ENCODE data around the gene PITPNM3. TPM values are rescaled to one million over a fixed set of nuclear protein-coding genes. Genes with fewer than 3 reads are reported as not detected.

The PITPNM3 gene
- total RNA-seq, 4 donors from 2014 or later, result 23.3 to 87.7 (median 47.8) TPM

DNA sequence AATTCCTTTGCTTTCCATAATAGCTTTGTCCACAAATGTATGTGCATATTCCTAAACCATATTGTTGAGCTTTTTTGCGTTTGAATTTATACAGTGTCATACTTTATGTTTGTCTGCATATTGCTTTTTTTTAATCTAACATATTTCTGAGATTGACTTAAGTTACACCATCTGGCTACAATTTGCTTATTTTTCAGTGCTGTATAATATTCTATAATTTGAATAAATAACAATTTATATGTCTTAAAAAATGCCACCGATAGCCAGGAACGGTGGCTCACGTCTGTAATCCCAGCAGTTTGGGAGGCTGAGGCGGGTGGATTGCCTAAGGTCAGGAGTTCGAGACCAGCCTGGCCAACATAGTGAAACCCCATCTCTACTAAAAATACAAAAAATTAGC lies 113.6 kb downstream of the PITPNM3 start:
- H3K4me1 ChIP-seq, result peaks cover 0 to 18% (median 7%) of the 10 kb centered on the region in 3 donors
- 62 to 73% methylated on average over 6 of the region's 6 CpGs for WGBS, 2 donors (ENCODE audit: low coverage in 1 of 2)

DNA sequence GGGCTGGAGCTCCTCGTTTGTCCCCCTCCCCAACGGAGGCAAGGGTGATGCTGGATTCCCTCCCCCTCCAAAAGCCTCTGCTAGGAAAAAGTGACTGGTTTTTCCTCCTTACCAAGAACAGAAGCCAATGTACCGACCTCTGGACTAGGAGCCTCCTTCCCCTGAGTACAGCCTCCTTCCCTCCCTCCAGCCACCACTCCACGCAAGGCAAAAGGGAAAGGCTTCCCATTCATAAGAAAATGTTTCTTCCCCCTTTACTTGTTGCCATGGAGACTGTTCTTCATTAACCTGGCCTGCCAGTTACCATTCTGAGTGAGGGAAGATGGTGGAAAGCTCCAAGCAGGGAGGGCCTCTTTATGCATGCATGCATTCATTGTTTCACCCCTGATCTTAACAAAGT lies 116.4 kb downstream of the PITPNM3 start:
- Histone ChIP-seq H3K4me1 (peaks cover 0 to 18% (median 7%) of the 10 kb centered on the region in 3 donors), H3K27ac (no peak overlapping the region), H3K4me3 (no peak overlapping the region), H3K9me3 (no peaks in the 10 kb centered on the region), H3K36me3 (no peaks in the 10 kb centered on the region), H3K27me3 (peaks cover 53% of the 10 kb centered on the region)
- WGBS, 2 donors (ENCODE audit: low coverage in 1 of 2), result 29 to 69% methylated on average over 2 to 4 of the region's 4 CpGs
- no peak for TF ChIP-seq POLR2A (IDR thresholded peaks at IDR 0.05)
- no peak for TF ChIP-seq POLR2AphosphoS5 (IDR thresholded peaks at IDR 0.05)
- TF ChIP-seq, protein P1, sequence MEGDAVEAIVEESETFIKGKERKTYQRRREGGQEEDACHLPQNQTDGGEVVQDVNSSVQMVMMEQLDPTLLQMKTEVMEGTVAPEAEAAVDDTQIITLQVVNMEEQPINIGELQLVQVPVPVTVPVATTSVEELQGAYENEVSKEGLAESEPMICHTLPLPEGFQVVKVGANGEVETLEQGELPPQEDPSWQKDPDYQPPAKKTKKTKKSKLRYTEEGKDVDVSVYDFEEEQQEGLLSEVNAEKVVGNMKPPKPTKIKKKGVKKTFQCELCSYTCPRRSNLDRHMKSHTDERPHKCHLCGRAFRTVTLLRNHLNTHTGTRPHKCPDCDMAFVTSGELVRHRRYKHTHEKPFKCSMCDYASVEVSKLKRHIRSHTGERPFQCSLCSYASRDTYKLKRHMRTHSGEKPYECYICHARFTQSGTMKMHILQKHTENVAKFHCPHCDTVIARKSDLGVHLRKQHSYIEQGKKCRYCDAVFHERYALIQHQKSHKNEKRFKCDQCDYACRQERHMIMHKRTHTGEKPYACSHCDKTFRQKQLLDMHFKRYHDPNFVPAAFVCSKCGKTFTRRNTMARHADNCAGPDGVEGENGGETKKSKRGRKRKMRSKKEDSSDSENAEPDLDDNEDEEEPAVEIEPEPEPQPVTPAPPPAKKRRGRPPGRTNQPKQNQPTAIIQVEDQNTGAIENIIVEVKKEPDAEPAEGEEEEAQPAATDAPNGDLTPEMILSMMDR (IDR thresholded peaks at IDR 0.05), result no peak
- TF ChIP-seq EP300 (IDR thresholded peaks at IDR 0.05), result no peak
- no peak for ATAC-seq

More for the DNA sequence above, 113.6 kb downstream of the PITPNM3 start:
- TF ChIP-seq POLR2AphosphoS5 (IDR thresholded peaks at IDR 0.05), result no peak
- TF ChIP-seq POLR2A (IDR thresholded peaks at IDR 0.05), result no peak
- no peak for TF ChIP-seq EP300 (IDR thresholded peaks at IDR 0.05)
- TF ChIP-seq, protein P1 (IDR thresholded peaks at IDR 0.05), result no peak
- H3K36me3 ChIP-seq, result no peaks in the 10 kb centered on the region
- no peaks in the 10 kb centered on the region for H3K9me3 ChIP-seq
- no peak for ATAC-seq
- no peak overlapping the region for H3K4me3 ChIP-seq
- H3K27ac ChIP-seq, result no peak overlapping the region
- H3K27me3 ChIP-seq, result peaks cover 26% of the 10 kb centered on the region

DNA sequence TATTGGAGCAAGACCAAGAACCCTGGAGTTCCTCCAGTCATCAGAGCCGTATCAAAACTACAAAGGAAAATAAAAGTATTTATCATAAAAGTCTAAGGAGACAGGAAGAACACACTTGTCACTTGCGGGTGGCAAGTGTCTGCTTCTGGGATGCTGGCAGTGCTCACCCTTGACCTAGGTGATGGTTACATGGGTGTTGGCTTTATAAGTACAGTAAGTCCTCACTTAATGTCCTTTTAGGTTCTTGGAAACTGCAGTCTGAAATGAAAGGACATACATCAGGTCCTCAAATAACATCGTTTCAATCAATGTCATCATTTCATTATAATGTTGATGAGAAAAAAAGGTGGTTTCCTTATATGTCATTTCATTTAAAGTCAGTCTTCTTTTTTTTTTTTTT lies 118.4 kb downstream of the PITPNM3 start:
- Histone ChIP-seq H3K4me3 (no peak overlapping the region), H3K27me3 (peaks cover 56% of the 10 kb centered on the region), H3K4me1 (no peaks in the 10 kb centered on the region), H3K9me3 (no peaks in the 10 kb centered on the region), H3K27ac (no peak overlapping the region), H3K36me3 (no peaks in the 10 kb centered on the region)
- no peak for ATAC-seq
- TF ChIP-seq POLR2A (IDR thresholded peaks at IDR 0.05) (no peak), EP300 (IDR thresholded peaks at IDR 0.05) (no peak), POLR2AphosphoS5 (IDR thresholded peaks at IDR 0.05) (no peak)
- TF ChIP-seq, protein P1 (IDR thresholded peaks at IDR 0.05), result no peak
- 22 to 47% methylated on average over 2 to 3 of the region's 3 CpGs for WGBS, 2 donors (ENCODE audit: low coverage in 1 of 2)

DNA sequence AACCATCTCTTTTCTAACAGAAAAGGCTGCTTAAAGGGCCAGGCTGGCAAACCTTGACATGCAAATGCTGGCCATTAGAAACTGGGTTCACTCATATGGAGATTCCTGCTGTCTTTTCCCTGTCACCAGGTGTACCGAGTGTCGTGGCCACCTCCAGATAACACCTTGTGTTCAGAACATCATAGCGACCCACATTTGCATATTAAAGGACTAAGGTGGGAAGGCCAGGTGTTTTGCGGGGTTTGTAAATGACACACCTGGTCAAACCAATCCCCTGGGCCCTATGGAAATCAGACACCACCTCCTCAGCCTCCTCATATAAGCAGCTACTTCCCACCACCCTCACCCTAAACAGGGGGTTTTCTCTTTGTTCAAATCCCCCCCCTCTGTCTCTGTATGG lies 118.9 kb downstream of the PITPNM3 start:
- no peak for ATAC-seq
- WGBS, 2 donors (ENCODE audit: low coverage in 1 of 2), result 10 to 15% methylated on average over 2 to 4 of the region's 4 CpGs
- H3K27ac ChIP-seq, result no peak overlapping the region
- H3K36me3 ChIP-seq, result no peaks in the 10 kb centered on the region
- no peak overlapping the region for H3K4me3 ChIP-seq
- peaks cover 56% of the 10 kb centered on the region for H3K27me3 ChIP-seq
- H3K4me1 ChIP-seq, result no peaks in the 10 kb centered on the region
- TF ChIP-seq, protein P1 (IDR thresholded peaks at IDR 0.05), result no peak
- no peak for TF ChIP-seq EP300 (IDR thresholded peaks at IDR 0.05)
- no peak for TF ChIP-seq POLR2A (IDR thresholded peaks at IDR 0.05)
- TF ChIP-seq POLR2AphosphoS5 (IDR thresholded peaks at IDR 0.05), result no peak
- no peaks in the 10 kb centered on the region for H3K9me3 ChIP-seq

DNA sequence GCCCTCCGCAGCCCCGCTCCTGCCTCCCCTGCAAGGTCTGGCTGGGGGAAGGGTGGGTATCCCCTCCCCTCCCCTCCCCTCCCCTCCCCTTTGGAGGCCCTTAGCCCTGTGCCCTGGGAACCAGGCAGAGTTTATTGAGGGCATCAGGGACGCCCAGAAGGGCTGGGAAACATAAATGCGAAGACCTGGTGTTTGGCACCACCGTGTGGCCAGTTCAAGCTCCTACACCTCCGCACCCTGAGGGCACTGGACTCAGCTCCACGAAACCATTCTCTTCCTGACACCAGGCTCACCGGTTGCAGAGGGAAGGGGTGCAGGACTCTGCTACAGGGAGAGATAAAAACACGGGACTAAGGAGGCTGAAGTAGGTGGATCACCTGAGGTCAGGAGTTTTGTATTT lies 120.4 kb downstream of the PITPNM3 start:
- no peak for TF ChIP-seq EP300 (IDR thresholded peaks at IDR 0.05)
- TF ChIP-seq, protein P1 (IDR thresholded peaks at IDR 0.05), result peak in 3 of 4 experiments; percentile 57 to 83 (median 77)
- Histone ChIP-seq H3K4me1 (no peaks in the 10 kb centered on the region), H3K4me3 (no peak overlapping the region), H3K9me3 (peaks cover 0 to 5% (median 0%) of the 10 kb centered on the region in 3 donors), H3K27ac (no peak overlapping the region), H3K36me3 (no peaks in the 10 kb centered on the region), H3K27me3 (peaks cover 56% of the 10 kb centered on the region)
- peak; percentile 71 for ATAC-seq
- 0 to 10% methylated on average over 1 to 2 of the region's 9 CpGs for WGBS, 2 donors (ENCODE audit: low coverage in 1 of 2)

Data from gastroesophageal sphincter (tissue), 4 donors.